IgD-negative memory B cell (primary cell): ENCODE results near the gene ZGLP1. TPM values are rescaled to one million over a fixed set of nuclear protein-coding genes. Genes with fewer than 3 reads are reported as not detected.

ENCODE experiments used
- H3K27ac Mint-ChIP-seq, 3 donors: one replicate each; pipeline ENCODE4 v1.8.0; 2020 to 2022; ENCODE audit warnings: mild to moderate bottlenecking in 3 of 3, mixed read lengths in 3 of 3, moderate library complexity in 1 of 3
- H3K27me3 Mint-ChIP-seq: one replicate; pipeline ENCODE4 v1.8.0; 2021; ENCODE audit warnings: mixed read lengths
- H3K36me3 Mint-ChIP-seq: one replicate; pipeline ENCODE4 v1.8.0; 2020; ENCODE audit warnings: mild to moderate bottlenecking, mixed read lengths
- H3K4me1 Mint-ChIP-seq, 3 donors: one replicate each; pipeline ENCODE4 v1.8.0; 2020 to 2022; ENCODE audit warnings: mixed read lengths in 3 of 3, mild to moderate bottlenecking in 1 of 3
- H3K4me3 Mint-ChIP-seq, 4 donors: one replicate each; pipeline ENCODE4 v1.8.0; 2020 to 2022; ENCODE audit warnings: mild to moderate bottlenecking in 4 of 4, mixed read lengths in 4 of 4, moderate library complexity in 3 of 4
- H3K9me3 Mint-ChIP-seq, 3 donors: one replicate each; pipeline ENCODE4 v1.8.0; 2020 to 2021; ENCODE audit warnings: mixed read lengths in 3 of 3, mild to moderate bottlenecking in 1 of 3
- polyA plus RNA-seq: library from polyadenylated mRNA; unstranded; fragments of 300-500 nt; fragmentation: Illumina TruSeq; gene quantifications from one replicate; pipeline ENCODE4 v1.2.3, GENCODE V29; 2021

The ZGLP1 gene
- polyA plus RNA-seq, 1 donor from 2014 or later, result 2.6 TPM

GRCh38 chr19:10333758-10334587, 24.4 kb upstream of the ZGLP1 start:
- Mint-ChIP-seq H3K9me3 (no peaks in the 10 kb centered on the region), H3K4me1 (peaks cover 17 to 22% (median 17%) of the 10 kb centered on the region in 3 donors), H3K4me3 (peak overlapping the region; percentile 94 to 99 (median 98)), H3K27me3 (no peaks in the 10 kb centered on the region), H3K36me3 (no peaks in the 10 kb centered on the region), H3K27ac (peak overlapping the region; percentile 94 to 100 (median 97))

GRCh38 chr19:10332965-10333757, 23.5 kb upstream of the ZGLP1 start, which contains the start of gene RAVER1:
TSS of gene RAVER1 (minus strand) at chr19:10333529. CDS start at chr19:10333507, 22 bp downstream.
- H3K9me3 Mint-ChIP-seq, result no peaks in the 10 kb centered on the region
- peak within 1 kb of the TSS; percentile 94 to 100 (median 97) for H3K27ac Mint-ChIP-seq
- H3K27me3 Mint-ChIP-seq, result no peaks in the 10 kb centered on the region
- peaks cover 10 to 15% (median 14%) of the 10 kb centered on the region in 3 donors for H3K4me1 Mint-ChIP-seq
- H3K36me3 Mint-ChIP-seq, result no peaks in the 10 kb centered on the region
- peak within 1 kb of the TSS; percentile 94 to 99 (median 98) for H3K4me3 Mint-ChIP-seq

- Mint-ChIP-seq H3K27me3 (no peaks in the 10 kb centered on the region), H3K4me3 (peak overlapping the region; percentile 94 to 99 (median 98)), H3K9me3 (no peaks in the 10 kb centered on the region), H3K27ac (peak overlapping the region; percentile 94 to 100 (median 97)), H3K36me3 (no peaks in the 10 kb centered on the region), H3K4me1 (peaks cover 10 to 15% (median 13%) of the 10 kb centered on the region in 3 donors)
These were observed 22.7 kb upstream of the ZGLP1 start for GRCh38 chr19:10332158-10332964.

- H3K9me3 Mint-ChIP-seq, result no peaks in the 10 kb centered on the region
- peak overlapping the region in 1 of 4 donors; percentile 45 for H3K4me3 Mint-ChIP-seq
- H3K4me1 Mint-ChIP-seq, result peaks cover 10 to 15% (median 13%) of the 10 kb centered on the region in 3 donors
- no peaks in the 10 kb centered on the region for H3K36me3 Mint-ChIP-seq
- peak overlapping the region in 1 of 3 donors; percentile 48 for H3K27ac Mint-ChIP-seq
- no peaks in the 10 kb centered on the region for H3K27me3 Mint-ChIP-seq
These were observed 19.9 kb upstream of the ZGLP1 start for GRCh38 chr19:10329555-10329954.

GRCh38 chr19:10328558-10329429, 19.2 kb upstream of the ZGLP1 start:
- H3K36me3 Mint-ChIP-seq, result no peaks in the 10 kb centered on the region
- no peaks in the 10 kb centered on the region for H3K9me3 Mint-ChIP-seq
- H3K4me3 Mint-ChIP-seq, result peak overlapping the region in 1 of 4 donors; percentile 43
- no peak overlapping the region for H3K27ac Mint-ChIP-seq
- H3K4me1 Mint-ChIP-seq, result peaks cover 10 to 15% (median 11%) of the 10 kb centered on the region in 3 donors
- H3K27me3 Mint-ChIP-seq, result no peaks in the 10 kb centered on the region

- Mint-ChIP-seq H3K27me3 (no peaks in the 10 kb centered on the region), H3K9me3 (no peaks in the 10 kb centered on the region), H3K4me3 (peak overlapping the region in 1 of 4 donors; percentile 43), H3K27ac (no peak overlapping the region), H3K36me3 (no peaks in the 10 kb centered on the region), H3K4me1 (peaks cover 3 to 7% (median 5%) of the 10 kb centered on the region in 3 donors)
These were observed 18.2 kb upstream of the ZGLP1 start for GRCh38 chr19:10327793-10328192.

- H3K36me3 Mint-ChIP-seq, result no peaks in the 10 kb centered on the region
- no peaks in the 10 kb centered on the region for H3K27me3 Mint-ChIP-seq
- H3K9me3 Mint-ChIP-seq, result no peaks in the 10 kb centered on the region
- H3K4me3 Mint-ChIP-seq, result no peak overlapping the region
- H3K4me1 Mint-ChIP-seq, result no peaks in the 10 kb centered on the region
- no peak overlapping the region for H3K27ac Mint-ChIP-seq
These were observed 16.1 kb upstream of the ZGLP1 start for GRCh38 chr19:10325732-10326131.

- no peaks in the 10 kb centered on the region for H3K36me3 Mint-ChIP-seq
- no peaks in the 10 kb centered on the region for H3K4me1 Mint-ChIP-seq
- H3K4me3 Mint-ChIP-seq, result no peak overlapping the region
- H3K27me3 Mint-ChIP-seq, result no peaks in the 10 kb centered on the region
- no peaks in the 10 kb centered on the region for H3K9me3 Mint-ChIP-seq
- H3K27ac Mint-ChIP-seq, result no peak overlapping the region
These were observed 12.5 kb upstream of the ZGLP1 start for GRCh38 chr19:10321874-10322835.

- Mint-ChIP-seq H3K27me3 (no peaks in the 10 kb centered on the region), H3K9me3 (no peaks in the 10 kb centered on the region), H3K36me3 (no peaks in the 10 kb centered on the region), H3K27ac (no peak overlapping the region), H3K4me3 (no peak overlapping the region), H3K4me1 (no peaks in the 10 kb centered on the region)
These were observed 11.8 kb upstream of the ZGLP1 start for GRCh38 chr19:10321417-10321797.

- H3K9me3 Mint-ChIP-seq, result no peaks in the 10 kb centered on the region
- H3K4me1 Mint-ChIP-seq, result peaks cover 3 to 6% (median 3%) of the 10 kb centered on the region in 3 donors
- no peaks in the 10 kb centered on the region for H3K27me3 Mint-ChIP-seq
- no peaks in the 10 kb centered on the region for H3K36me3 Mint-ChIP-seq
- no peak overlapping the region for H3K4me3 Mint-ChIP-seq
- H3K27ac Mint-ChIP-seq, result peak overlapping the region in 1 of 3 donors; percentile 19
These were observed 11.2 kb upstream of the ZGLP1 start for GRCh38 chr19:10320602-10321416.

GRCh38 chr19:10318807-10319682, 9.4 kb upstream of the ZGLP1 start:
- H3K4me3 Mint-ChIP-seq, result no peak overlapping the region
- no peaks in the 10 kb centered on the region for H3K36me3 Mint-ChIP-seq
- no peak overlapping the region for H3K27ac Mint-ChIP-seq
- H3K4me1 Mint-ChIP-seq, result peaks cover 4 to 13% (median 8%) of the 10 kb centered on the region in 3 donors
- H3K9me3 Mint-ChIP-seq, result no peaks in the 10 kb centered on the region
- H3K27me3 Mint-ChIP-seq, result no peaks in the 10 kb centered on the region
